SH-SY5Y (cell line): ENCODE measurements around the gene CDO1.

ENCODE experiments used
- GATA2 ChIP-seq: IDR thresholded peaks from 2 replicates; pipeline ENCODE4 v1.6.1; 2011; ENCODE audit warnings: mild to moderate bottlenecking, low read depth, low read length
- GATA3 ChIP-seq: IDR thresholded peaks from 2 replicates; pipeline ENCODE4 v1.6.1; 2011; ENCODE audit warnings: low read depth, mild to moderate bottlenecking, low read length, moderate library complexity

- TF ChIP-seq GATA2 (no peak), GATA3 (no peak)
Measured at GRCh38 chr5:115855959-115856358, 39.5 kb upstream of the CDO1 start.
